Activated T-helper 9 cell treated with anti-CD3 and anti-CD28 coated beads, Interleukin-2, amount 50 U/mL, for 16 hours (primary cell): ENCODE results near the gene PSME3.
A peak's percentile ranks its signal among the peaks of the same experiment; 100 is the strongest.

Experiments used
- DNase-seq: peaks from one replicate; pipeline ENCODE4 v3.0.0-alpha.2; 2020; ENCODE audit warnings: low read depth

PSME3 gene, protein sequence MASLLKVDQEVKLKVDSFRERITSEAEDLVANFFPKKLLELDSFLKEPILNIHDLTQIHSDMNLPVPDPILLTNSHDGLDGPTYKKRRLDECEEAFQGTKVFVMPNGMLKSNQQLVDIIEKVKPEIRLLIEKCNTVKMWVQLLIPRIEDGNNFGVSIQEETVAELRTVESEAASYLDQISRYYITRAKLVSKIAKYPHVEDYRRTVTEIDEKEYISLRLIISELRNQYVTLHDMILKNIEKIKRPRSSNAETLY

GRCh38 chr17:42832934-42833766 lies at the start of gene PSME3:
TSS of gene PSME3 (plus strand) at chr17:42833397. CDS start at chr17:42833632, 235 bp downstream.
- DNase-seq = peak; percentile 83

GRCh38 chr17:42783791-42784138 lies 49.4 kb upstream of the PSME3 start:
- DNase-seq = no peak

GRCh38 chr17:42784409-42784808 lies 48.8 kb upstream of the PSME3 start:
- no peak for DNase-seq

- no peak for DNase-seq
Measured at GRCh38 chr17:42784811-42785592, 48.2 kb upstream of the PSME3 start.

DNA sequence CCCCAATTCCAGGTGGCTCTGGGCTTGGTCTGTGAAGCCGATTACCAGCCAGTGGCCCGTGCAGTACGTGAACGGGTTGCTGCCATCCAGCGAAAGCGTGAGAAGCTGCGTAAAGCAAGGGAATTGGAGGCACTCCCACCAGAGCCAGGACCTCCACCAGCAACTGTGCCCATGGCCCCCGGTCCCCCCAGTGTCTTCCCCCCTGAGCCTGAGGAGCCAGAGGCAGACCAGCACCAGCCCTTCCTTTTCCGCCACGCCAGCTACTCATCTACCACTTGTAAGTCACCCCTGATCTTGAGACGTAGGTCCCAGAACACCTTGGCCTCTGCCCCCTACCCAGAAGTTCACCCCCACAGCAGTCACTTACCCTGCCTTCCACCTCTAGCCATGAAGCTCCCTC lies 45.9 kb upstream of the PSME3 start:
- DNase-seq = no peak

DNA sequence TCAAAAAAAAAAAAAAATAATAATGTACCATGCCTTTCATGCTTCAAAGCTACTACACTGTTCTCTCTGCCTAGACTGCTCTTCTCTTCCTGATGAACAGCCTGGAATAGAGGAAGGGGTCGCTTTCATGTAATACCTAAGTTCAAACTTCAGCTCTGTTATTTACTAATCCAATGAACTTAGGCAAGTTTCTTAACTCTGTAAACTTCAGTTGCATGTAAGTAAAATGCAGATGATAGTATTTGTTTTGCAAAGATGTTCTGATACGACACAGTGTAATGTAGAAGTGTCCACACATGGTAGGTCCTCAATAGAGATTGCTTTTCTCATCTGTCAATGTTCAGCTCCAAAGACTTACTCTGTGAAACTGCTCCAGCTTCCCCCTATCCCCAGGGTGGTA lies 41.2 kb upstream of the PSME3 start:
- no peak for DNase-seq

- no peak for DNase-seq
Measured at GRCh38 chr17:42792545-42792944, 40.7 kb upstream of the PSME3 start.

- DNase-seq = no peak
Measured at GRCh38 chr17:42795061-42795460, 38.1 kb upstream of the PSME3 start.

DNA sequence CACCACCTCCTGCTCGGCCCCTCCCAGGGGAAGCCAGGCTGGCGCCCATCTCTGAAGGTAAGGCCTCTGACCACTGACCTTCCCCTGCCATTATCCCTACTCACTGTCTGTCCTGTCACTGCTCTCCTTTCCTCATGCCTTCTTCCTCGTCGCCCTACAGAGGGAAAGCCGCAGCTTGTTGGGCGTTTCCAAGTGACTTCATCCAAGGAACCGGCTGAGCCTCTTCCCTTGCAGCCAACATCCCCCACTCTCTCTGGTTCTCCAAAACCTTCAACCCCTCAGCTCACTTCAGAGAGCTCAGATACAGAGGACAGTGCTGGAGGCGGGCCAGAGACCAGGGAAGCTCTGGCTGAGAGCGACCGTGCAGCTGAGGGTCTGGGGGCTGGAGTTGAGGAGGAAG lies 37.7 kb upstream of the PSME3 start:
- no peak for DNase-seq

DNA sequence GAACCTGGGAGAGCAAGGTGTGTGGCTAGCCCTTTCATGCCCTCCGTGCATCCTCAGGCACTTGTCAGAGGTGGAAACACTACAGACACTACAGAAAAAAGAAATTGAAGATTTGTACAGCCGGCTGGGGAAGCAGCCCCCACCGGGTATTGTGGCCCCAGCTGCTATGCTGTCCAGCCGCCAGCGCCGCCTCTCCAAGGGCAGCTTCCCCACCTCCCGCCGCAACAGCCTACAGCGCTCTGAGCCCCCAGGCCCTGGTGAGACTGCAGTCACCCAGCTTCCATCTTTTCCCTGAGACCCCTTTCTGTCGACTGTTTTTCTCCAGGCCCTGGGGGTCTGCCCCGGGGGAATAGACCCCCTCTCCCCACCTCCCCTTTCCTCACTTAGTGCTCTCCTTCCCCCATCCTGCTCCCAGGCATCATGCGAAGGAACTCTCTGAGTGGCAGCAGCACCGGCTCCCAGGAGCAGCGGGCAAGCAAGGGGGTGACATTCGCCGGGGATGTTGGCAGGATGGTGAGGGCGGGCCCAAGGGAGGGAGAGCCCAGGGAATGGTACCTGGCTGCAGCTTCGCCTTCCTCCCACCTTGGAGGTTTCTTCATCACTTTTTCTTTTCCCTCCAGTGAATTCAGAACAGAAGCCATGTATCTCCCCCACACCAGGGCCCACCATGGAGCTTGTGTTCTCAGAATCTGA lies 37.0 kb upstream of the PSME3 start:
- DNase-seq = no peak

DNA sequence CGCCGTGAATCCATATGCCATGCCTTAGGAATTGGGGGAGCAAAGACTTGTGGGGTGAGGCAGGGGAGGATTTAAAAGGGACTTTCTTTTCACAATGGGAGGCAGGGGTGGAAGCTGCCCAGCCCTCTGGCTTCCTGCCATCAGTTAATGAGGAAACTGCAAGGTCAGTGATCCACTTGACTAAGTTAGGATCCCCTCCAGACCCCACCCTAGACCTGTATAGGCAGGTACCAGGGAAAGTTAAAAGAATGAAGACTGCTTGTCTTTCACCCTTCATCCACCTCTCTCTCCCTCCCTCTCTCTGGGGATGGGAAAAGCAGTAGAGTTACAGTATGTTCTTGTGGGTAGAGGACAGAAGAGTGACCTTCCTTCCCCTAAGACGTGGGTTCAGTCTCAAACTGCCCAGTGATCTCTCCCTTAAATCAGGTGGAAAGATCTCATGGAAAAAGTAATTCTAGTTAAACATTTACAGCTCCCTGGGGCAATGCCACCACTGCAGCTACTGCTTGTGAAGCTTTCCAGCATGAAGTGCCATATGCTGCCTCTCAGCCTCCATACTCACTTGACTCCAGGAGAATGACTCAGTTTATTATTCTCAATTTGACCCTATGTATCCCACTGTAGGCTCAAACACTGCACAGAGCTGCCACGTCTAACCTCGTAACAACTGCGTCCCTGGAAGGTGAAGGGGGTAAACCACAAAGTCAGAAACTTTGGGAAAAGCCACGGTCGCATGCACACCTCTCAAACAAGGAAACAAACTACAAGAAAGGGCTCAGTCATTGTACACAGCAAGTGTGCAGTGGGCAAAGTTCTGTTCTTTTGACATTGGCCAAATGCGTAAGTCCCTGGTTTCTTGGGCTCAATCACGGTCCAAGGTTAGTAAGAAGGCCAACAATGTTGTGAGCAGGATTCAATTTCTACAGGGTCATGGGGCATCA lies 35.9 kb upstream of the PSME3 start:
- no peak for DNase-seq

DNA sequence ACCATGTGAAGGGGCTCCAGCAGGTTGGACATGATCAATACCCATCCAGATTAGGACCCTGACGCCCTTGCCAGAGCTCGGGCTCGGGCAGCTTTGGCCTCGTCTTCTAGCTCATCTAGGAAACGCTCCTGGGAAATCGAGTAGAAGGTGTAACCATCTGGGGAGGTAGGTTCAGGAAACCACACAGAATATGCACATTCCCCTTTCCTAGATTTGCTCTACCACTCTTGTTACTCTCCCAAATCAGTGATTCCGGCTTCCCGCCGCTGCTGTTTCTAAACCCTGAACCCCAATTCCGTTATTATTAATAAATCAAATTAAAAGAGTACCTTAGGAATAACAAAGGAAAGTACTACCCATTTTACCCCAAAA lies 35.2 kb upstream of the PSME3 start:
- no peak for DNase-seq

DNA sequence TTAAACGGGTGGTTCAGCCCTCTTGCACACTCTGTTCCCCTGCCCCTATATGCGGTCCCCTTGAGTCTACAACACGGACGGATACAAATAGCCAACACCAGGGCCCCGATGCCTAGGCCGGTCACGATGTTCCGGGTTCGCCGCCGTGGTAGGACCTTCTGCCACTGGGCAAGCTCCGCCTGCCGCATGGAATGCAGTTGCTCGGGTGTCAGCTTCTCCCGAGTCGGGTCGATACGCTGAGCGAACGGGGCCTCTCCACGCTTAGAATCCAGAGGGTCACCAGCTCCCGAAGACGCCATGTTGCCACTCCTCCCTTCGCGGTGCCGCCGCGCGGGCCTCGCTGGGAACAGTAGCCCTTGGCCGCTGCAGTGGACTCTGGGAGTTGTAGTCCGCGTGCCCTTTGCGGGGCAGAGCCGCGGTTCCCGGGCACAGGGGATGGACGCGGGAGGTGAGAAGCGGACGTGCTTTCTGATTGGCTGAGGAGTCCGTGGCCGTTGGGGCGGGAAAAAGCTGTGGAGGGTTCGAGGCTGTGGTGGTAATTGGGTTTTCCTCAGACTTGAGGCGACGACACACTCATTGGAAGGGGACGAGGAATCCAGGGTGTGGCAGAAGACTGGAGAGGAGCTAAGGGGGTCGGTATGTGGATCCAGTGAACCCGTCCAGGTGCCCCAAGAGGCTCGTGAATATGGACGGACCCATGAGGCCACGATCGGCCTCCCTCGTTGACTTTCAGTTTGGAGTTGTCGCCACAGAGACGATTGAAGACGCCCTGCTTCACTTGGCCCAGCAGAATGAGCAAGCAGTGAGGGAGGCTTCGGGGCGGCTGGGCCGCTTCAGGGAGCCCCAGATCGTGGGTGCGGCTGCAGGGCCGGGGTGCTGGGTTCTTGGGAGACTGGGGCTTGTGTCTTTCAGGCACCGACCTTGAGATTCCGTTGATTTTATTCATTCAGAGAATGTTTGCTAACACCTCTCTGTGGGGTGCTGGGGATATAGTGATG lies 34.5 kb upstream of the PSME3 start, which contains the start of the genes CNTD1 and COA3:
CNTD1 (plus strand) TSS at position 479 of the 998 bp plus-strand sequence; CDS start at position 686, 207 bp downstream.
COA3 (minus strand) TSS at position 322 of the 998 bp plus-strand sequence; CDS start at position 299, 23 bp downstream.
- peak; percentile 61 for DNase-seq

DNA sequence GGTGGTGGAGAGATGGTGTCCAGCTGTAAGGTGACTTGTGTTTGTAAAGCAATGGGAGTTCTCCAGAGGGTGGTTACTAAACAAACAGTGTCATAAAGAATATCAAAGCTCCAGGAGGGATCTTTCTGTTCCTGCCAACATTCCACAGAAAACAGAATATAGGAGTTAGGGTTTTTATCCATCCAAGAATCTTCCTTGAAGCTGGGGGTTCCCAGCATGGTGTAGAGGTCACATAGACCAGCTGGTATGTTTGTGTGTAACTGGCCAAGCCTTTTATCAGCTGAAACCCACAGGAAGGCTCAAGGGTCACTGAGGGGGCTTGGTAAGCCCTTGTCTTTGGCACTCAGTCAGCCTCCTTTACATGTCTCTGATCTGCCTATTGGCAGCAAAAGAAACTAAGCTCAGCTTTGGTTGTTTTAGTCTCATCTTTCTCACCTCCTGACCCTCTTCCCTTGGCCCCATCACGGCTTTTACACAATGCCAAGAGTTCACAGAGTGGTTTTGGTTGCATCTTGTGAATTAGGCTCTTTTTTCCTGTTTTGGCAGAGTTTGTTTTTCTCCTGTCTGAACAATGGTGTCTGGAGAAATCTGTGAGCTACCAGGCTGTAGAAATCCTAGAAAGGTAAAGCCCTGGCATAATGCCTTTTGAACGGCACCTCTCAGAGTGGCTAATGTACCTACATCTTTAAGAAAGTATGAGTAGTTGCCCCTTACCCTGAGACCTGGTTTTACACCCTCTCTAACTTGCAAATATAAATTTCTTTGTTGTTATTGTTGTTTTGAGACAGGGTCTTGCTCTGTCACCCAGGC lies 29.9 kb upstream of the PSME3 start:
- DNase-seq = no peak

DNA sequence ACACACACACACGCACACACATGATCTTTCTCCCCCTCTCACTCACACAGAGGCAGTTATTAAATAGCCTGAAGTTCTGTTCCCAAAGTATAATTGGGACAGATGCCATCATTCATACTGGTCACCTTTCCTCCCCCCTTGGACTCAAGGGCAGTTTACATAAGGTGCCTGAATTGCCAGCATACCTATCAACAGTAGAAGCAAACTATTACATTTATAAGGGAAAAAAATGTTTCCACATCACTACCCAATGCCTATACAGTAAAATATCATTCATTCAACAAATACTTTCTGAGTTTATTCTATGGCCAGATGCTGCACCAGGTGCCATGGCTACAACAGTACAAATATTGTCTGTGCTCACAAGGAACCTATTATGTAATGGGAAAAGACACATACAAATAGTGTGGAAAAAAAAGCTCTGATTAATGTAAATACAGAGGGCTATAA lies 28.3 kb upstream of the PSME3 start:
- no peak for DNase-seq

DNA sequence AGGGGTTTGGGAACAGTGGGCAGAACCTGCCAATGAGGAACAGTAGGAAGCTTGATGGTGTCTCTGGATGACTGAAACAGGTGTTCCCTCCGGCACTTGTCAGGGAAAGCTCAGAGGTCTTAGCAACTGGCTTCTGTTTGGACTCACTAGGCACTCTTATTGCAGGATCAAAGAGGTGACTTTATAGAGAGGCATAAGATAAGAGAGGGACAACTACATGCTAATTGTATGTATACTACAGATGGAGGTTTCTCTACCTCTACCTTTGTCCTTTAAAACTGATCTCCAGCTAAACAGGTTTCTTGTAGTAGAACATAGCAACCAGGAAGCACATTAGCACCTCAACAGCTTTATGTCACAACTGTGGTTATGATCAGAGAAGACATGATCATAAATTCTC lies 26.9 kb upstream of the PSME3 start:
- DNase-seq = no peak

GRCh38 chr17:42809250-42809649 lies 23.9 kb upstream of the PSME3 start:
- DNase-seq = no peak

DNA sequence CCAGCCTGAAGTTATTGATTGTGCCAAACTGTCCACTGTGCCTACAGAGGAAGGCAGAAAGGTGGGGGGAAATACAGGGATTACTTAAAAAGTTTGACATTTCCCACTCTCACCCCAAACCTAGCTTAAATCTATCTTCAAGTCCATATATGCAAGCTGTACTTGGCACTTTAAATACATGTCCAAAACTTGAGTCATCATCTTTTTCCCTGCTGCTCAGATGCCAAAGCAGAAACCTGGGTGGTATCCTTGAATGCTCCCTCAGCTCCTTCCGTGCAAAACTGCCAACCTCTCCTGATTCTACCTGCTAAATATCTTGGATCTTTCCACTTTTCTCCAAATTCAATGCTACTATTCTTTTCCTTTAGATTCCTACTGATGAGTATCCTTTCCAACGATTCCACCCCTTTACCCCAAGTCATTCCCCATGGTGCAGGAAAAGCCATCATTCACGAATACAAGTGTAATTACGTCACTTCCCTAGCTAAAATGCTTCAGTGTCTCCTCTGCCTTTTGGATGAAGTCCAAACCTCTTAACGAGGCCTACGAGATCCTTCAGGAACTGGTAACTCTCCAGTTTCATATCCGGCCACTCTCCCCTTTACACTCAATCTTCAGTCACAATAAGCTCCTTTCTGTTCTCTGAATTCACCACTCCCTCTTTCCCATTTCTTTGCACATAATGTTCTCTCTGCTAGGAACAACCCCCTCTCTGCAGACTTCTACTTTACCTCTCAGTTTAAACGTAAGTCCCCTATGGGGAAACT lies 18.4 kb upstream of the PSME3 start:
- no peak for DNase-seq
